Measurements from ENCODE around the gene FGD6. TPM values are rescaled to one million over a fixed set of nuclear protein-coding genes. Genes with fewer than 3 reads are reported as not detected.

The FGD6 gene
- total RNA-seq = 30.2 and 40.7 TPM in 2 replicates

GRCh38 chr12:95217377-95218149 is at the start of gene FGD6, which contains the start of gene VEZT:
Gene FGD6, minus strand, starts transcription at chr12:95217467. Its CDS starts 227 bp downstream, at chr12:95217240.
Gene VEZT, plus strand, starts transcription at chr12:95217807. Its CDS starts 44 bp downstream, at chr12:95217851.

GRCh38 chr12:95072900-95073697 is 144.2 kb downstream of the FGD6 start, which contains the start of gene NR2C1:
Gene NR2C1, minus strand, starts transcription at chr12:95073618. Its CDS starts 6,234 bp downstream, at chr12:95067384.

Other genes with a start within 250 kb of the FGD6 start
- gene NDUFA12, start 213.8 kb downstream of the FGD6 start, total RNA-seq = 60.1 and 127 TPM in 2 replicates
- gene NR2C1, start 143.8 kb downstream of the FGD6 start, total RNA-seq = 15.1 and 29.1 TPM in 2 replicates
- 66.3 and 95.5 TPM in 2 replicates for gene VEZT, start 340 bp upstream of the FGD6 start, total RNA-seq

All from placental epithelial cell (primary cell).